NCI-H1417 (cell line): ENCODE data around the gene GOPC.
"Not testable (repeated sequence)": the region's sequence is repeated elsewhere in the genome, so short reads cannot be mapped to it uniquely, and the experiment has no call there.

Source experiments
- DNase-seq, 3 experiments: peaks; one replicate each; lab custom pipeline; 2025; lab: John Stamatoyannopoulos, UW

Gene GOPC

DNA sequence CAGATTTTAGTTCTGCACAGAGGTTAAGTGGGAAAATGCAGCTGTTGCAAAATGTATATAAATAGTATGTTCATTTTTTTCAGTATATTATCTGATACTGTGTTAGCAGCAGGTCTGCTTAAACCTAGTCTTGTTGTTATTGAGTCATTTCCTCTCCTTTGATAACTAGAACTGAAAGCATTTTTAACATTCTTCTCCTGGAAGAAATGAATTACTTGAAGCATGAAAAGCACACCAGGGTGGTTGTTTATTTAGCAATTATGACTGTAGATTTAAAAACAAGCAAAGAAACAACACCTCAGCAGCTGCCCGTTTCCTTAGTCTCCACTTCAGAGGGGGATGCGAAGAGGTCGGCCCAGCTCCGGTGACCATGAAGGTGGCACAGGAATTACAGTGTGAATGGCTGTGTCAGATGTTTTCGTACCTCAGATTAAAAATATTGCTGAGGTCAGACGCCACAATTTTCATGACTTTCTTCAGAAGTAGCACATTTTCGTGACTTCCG is 53.5 kb downstream of the GOPC start:
- peak in 2 of 3 experiments; percentile 22 to 66 for DNase-seq

DNA sequence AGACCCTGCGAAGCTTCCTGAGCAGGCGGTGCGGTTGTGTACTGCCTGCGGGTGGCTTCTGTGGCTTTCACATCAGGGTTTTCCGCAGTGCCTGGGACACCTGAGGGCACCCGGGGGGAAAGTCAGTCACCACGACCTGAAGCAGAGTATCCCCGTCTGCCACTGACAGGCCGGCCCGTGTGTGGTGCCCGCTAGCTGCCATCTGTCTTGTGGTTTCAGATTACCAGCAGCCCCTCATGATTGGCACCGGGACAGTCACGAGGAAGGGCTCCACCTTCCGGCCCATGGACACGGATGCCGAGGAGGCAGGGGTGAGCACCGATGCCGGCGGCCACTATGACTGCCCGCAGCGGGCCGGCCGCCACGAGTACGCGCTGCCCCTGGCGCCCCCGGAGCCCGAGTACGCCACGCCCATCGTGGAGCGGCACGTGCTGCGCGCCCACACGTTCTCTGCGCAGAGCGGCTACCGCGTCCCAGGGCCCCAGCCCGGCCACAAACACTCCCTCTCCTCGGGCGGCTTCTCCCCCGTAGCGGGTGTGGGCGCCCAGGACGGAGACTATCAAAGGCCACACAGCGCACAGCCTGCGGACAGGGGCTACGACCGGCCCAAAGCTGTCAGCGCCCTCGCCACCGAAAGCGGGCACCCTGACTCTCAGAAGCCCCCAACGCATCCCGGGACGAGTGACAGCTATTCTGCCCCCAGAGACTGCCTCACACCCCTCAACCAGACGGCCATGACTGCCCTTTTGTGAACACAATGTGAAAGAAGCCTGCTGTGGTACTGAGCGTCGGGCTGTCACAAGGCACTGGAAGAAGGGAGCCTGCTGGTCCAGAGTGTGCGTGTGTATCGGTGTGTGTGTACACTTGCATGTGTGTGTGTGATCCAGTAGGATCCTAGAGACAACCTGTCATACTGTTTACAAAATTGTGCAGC is 54.4 kb downstream of the GOPC start:
- no peak for DNase-seq

DNA sequence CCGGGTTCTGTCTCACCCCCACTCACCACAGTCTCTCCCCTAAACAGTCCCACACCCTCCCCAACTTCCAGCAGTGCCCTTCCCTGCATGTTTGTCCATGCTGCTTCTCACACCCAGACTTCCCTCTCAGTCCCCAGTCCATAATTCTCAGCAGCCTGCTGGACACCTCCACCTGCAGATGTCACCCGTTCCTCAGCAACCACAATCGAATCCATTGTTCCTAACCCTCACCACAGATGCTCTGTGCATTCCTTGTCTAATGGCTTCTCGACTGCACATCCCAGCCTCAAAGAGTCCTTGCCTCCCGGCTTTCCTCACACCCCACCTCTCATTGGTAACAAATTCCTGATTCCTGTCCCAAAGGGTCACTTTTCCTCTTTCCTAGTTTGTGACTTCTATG is 55.6 kb downstream of the GOPC start:
- DNase-seq: peak in 1 of 3 experiments; percentile 10

DNA sequence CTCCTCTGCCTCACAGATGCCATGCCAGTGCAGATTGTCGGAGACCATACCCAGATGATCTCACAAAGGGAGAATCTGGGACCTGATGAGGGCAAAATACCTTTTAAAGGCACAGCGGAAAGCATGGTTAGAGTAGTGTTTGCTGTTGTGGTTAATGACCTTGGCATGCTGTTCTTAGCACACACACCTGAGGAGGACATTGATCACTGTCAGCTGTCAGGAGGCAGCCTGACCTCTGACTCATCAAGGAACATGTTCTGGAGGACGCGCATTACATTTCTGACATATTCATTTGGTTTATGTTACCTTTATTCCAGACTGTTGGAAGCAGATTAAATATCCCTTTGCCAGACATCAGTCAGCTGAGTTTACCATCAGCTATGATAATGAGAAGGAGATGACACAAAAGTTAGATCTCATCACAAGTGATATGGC is 57.1 kb downstream of the GOPC start:
- DNase-seq: peak; percentile 16 to 84 (median 27)

DNA sequence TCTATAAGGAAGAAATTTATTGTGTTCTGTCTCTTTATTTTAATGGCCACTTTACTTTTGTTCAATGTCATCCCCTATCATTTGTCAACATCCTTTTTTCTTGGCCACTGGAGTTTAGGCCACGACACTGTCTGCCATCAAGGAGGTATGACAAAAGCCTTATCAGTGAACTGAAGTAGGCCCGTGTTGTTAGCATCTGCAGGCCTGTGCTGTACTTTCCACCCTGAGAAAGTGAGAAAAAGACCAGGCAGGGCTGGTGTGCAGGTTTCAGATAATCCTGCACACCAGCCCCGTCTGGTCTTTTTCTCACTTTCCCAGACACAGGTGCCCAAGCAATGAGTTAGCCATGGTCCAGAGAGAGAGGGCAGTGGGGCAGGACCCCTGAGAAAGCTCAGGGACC is 57.6 kb downstream of the GOPC start:
- no peak for DNase-seq

DNA sequence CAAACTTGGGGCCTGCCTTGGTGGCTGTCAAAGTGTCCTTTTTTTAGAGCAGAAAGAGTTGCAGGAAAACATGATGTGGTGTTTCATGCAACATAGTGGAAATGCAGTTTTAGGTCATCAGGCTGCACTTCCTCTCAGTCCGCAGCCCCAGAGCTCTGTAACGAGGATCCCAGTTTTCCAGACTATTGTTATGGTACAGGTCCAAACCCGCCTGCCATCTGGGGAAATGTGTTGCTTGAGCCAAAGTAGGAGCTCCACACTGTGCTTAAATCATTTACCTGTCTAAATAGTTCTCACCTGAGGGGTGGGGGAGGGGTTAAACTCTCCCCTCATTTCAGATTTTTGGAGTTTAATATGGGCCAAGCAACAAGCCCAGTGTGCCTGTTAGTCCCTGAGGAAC is 59.8 kb downstream of the GOPC start:
- DNase-seq: peak in 1 of 3 experiments; percentile 32

DNA sequence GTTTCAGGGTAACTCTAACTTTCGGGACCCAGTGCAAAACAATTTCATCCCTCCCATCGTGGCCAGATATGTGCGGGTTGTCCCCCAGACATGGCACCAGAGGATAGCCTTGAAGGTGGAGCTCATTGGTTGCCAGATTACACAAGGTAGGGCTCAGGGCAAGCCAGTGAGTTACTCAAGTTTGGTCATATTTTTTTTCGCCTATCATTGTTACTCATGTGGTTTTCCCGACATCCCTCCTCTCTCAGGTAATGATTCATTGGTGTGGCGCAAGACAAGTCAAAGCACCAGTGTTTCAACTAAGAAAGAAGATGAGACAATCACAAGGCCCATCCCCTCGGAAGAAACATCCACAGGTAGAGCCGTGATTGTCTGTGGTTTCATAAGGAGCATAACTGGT is 61.6 kb downstream of the GOPC start:
- DNase-seq: no peak

DNA sequence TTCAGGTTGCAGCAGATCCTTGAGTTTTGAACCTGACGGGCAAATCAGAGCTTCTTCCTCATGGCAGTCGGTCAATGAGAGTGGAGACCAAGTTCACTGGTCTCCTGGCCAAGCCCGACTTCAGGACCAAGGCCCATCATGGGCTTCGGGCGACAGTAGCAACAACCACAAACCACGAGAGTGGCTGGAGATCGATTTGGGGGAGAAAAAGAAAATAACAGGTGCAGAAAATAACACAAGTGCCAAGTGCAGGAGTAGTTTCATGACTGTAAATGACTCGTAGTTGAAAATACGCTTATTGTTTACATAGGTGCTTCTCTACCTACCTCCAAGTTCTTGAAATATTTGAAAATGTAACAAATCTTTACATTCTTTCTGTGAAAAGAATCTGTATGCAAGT is 63.7 kb downstream of the GOPC start:
- no peak for DNase-seq

DNA sequence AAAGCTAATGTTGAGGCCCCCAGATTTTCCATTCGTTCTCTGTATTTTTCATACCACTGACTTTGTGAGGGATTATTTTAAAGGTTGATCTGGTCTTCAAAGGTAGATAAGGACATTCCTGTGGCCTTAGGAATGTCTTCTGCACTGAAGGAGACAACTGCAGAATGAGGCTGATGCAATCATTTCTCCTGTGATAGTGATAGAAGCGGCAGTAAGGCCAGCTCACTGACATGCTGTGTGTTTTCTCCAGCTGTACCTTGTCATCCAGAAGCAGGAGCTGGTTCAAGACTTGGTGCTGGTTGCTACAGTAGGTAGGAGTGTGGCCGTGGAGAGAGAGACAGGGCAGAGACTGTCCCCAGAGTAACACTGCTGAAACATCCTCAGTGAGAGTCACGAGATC is 66.0 kb downstream of the GOPC start:
- DNase-seq: no peak

DNA sequence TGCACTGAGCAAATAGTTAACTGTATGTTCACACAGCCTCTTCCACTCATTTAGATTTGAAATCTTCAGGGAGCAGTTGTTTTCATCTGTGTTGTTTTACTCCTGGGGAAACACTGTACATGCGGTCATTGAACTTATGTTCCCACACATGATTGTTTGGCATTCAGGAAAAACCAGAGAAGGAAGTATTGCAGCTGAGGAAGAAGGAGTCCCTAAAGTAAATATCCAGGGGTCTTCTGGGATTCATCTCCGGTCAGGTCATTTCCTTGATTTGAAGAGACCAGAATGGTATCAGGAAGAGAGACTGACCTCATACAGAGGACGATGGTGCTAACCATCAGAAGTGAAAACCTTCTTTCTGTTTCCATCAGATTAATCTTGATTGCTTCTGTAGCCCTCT is 67.3 kb downstream of the GOPC start:
- DNase-seq: no peak

DNA sequence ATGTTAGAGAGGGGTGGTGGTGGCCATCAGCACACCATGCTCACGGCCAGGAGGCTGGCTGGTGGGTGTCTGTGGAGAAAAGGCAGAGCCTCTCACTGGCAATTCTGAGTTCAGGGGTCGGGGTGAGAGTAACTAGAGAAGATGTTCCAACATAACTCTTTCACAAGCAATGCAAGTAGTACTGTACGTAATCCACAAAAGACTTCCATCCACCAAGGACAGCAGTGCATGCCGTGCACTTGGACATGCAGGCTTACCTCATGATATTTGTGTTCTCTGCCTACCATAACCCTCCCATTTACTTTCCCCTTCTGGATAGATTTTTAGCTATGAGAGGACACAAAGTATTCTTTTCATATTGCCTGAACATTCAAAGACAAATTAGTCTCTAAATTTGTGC is 68.5 kb downstream of the GOPC start:
- DNase-seq: no peak

DNA sequence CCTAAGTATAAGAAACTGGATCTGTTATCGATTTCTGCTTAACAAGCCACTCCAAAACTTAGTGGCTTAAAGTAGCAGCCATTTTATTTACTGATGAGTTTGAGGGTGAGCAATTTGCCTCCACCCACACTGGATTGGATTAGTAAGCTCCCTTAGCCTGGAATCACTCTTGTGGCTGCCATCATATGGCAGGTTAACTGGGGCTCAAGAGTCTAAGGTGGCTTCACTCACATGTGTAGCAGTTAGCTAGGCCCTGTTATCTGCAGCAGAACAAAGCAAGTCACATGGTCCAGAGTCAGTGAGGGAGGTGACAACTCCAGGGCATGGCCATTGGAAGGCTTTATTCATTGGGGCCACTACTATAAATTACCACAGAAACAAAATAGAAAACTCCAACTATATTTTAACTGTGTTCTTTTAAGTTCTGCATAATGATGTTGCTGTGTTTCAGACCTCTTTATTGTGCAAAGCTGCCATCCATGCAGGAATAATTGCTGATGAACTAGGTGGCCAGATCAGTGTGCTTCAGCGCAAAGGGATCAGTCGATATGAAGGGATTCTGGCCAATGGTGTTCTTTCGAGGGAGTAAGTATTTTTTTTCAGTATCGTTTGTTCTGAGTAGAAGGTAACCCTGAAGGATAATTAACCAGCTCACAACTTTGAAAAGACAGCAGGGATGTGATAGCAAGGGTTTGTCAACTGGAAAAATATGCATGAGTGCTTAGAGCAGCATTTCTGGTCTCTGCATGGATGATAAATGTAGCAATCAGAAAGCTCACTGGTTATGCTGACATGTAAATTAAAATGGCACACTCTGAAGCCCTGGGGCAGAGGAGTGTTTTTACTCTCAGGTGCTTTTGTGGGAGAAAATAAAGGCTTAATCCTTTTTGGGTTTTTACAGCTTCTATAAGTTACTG is 70.2 kb downstream of the GOPC start:
- peak in 1 of 3 experiments; percentile 4 for DNase-seq

DNA sequence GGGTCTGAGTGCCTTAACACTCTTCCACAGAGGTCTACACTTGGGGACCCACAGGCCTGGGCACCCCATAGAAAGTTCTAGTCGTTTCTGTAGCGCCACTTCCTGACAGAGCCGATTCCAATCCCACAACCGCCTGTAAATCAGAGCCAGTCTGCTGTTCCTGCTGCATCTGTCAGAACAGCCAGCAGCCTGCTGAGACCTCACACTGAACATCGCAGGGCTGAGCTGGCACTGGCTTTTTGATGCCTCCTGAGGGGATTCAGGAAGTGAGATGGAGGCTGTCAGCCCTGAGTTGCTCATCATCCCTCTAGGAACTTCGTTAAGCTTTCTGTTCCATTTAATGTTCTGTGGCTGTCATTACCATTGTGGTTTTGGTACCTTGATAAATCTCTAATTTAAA is 71.0 kb downstream of the GOPC start:
- no peak for DNase-seq

DNA sequence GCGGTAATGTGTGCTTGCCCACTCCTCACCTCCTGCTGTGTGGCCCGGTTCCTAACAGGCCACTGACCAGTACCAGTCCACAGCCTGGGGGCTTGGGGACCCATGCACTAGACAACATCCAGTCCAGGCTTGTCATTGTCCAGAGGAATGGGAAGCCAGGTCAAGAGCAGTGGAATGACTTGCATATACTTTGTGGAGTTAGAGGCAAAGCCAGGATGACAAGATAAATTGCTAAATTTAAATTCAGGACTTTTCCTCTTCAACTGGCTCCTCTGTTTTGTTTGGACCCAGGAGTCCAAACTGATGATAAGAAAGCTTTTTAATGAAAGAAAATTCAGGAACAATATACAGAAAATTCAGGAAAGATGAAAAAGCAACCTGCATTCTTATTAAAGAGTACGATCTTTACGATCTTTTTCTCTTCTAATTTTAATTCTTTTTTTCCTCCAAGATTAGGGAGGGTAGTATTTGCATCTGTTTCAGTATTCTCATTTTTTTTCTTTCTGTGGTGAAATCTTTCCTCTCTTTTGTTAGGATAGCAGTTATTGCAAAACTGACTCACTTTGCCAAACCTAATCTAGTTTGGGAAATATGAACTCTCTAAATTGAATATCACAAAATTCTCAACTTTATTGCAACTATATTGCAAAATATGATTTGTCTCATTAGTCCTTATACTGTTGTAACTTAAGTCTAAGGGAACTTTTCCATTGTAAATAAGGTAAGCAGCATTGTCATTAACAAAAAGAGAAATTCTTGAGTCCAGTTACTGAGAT is 71.7 kb downstream of the GOPC start:
- DNase-seq: no peak

DNA sequence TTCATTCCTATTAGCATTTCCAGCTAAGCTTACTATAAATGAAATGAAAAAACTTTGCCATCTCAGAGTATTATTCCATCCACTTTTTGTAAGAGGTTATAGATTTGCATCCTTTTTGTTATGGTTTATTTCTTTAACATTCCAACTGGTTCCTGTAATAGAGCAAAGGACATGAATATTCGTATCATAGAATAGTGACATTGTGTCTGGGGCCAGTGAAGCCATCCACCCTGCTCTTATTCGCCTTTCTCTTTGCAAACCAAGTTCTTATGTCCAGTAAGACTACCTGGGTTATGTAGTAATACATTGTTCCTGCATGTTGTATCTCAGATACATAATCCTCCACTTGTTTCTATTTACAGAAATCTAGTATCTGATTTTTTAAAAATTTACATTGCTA is 76.7 kb downstream of the GOPC start:
- no peak for DNase-seq

DNA sequence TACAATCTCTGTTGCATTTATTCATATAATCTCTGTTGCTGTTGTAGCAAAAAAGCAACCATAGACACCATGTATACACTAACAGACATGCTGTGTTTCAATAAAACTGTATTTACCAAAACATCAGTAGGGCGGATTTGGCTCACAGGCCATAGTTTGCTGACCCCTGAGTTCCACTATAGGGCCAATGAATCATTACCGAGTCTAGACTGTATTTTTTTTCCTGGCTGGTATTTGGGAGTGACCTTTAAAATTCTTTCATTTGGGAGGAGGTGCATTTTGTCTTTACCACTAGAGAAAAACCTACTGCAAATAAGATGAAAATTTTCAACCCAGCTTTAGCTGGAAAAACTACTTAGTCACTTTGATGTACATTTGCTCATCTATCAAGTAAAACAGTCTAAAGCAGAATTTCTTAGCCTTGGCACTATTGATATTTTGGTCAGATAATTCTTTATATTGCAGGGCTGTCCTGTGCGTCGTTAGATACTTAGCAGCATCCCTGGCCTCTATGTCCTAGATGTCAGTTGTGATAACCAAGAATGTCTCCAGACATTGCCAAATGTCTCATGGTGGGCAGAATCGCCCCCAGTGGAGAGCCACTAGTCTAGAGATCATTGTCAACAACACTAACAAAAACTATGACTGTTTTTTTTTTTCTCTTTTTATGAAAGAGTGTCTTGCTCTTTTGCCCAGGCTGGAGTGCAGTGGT is 80.4 kb downstream of the GOPC start:
- no peak for DNase-seq

DNA sequence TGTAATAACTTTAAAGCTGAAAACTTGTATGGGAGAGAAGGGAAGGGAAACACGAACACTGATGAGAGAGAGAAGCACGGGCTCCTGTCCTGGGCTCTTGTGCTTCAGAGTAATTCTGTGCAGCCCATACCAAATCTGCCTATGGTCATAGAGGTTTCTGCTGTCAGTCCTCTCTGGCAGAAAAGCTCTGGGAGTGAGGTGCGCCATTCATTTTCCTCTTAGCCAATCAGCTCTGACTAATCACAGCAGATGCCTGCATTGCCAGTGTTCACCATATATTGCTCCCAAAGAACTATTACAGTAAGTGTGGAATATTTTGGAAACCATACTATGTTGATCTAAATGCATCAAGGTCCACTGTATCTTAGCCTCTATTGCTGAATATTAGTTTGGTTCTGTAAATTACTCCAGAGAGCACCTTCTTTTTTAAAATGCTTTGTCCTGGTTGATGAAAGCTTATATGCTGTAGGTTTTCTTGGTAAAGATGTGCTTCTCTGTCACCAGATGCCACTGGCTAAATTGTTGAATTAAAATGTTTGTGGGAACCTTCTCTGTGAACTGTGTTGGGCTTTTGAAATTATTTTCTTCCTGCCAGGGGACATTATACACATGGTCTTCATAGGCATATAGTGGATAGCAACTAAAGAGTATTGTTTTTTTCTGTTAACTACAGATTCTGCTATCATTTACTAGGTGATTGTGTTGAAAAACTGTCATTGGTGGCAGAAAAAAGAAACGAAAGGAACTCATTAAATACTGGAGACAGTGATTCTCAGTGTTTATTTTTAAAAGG is 81.5 kb downstream of the GOPC start:
- no peak for DNase-seq

DNA sequence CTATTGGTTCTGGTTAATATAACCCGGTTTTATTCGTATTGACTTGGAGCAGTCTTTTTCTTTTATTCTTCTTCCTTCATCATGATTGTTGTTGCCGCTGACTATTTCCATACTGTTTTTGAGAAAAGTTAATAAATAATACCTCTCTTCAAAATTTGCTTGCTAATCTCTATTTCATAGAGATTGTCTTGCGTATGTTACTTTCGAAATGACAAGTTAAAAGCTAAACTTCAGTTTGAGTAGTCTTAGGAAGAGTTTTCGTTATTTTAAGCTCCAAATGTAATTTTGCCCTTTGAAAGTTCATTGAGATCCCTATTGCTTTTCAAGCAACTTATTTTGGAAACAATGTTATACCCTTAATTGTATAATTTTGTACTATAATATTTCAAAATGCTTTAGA is 83.4 kb downstream of the GOPC start:
- DNase-seq: no peak

DNA sequence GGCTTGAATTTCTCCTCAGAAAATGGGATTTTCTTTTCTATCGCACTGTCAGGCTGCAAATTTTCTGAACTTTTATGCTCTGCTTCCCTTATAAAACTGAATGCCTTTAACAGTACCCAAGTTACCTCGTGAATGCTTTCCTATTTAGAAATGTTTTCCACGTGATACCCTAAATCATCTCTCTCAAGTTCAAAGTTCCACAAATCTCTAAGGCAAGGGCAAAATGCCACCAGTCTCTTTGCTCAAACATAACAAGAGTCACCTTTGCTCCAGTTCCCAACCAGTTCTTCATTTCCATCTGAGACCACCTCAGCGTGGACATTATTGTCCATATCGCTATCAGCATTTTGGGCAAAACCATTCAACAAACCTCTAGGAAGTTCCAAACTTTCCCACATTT is 84.3 kb downstream of the GOPC start:
- not testable (repeated sequence) for DNase-seq

DNA sequence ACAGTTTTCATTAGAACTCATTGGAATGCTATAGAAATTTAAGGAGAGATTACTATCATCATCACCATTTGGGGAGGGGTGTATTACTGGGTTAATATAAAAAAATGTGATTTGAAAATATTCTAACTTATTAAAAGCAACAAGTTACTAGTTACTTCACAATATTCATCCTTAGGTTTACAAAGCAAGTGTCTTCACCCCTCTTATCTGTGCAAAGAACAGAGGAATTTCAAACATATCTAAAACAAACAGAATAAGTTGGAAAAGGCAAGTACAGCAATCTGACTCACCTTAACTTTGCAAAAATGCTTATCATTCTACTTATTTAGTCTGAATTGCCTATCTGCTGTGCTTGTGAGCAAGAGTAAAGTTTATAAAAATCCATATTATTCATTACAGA is 87.0 kb downstream of the GOPC start:
- DNase-seq: no peak
